ENCODE results near the gene ARL14. TPM values are rescaled to one million over a fixed set of nuclear protein-coding genes. Genes with fewer than 3 reads are reported as not detected.

ARL14 gene
- total RNA-seq, 2 donors from 2014 or later, result 0.85 TPM; not detected in 1

GRCh38 chr3:160638184-160638583, 38.8 kb upstream of the ARL14 start:
- TF ChIP-seq CTCF (IDR thresholded peaks at IDR 0.05), result no peak
- Histone ChIP-seq H3K9me3 (no peaks in the 10 kb centered on the region), H3K4me3 (no peak overlapping the region)

DNA sequence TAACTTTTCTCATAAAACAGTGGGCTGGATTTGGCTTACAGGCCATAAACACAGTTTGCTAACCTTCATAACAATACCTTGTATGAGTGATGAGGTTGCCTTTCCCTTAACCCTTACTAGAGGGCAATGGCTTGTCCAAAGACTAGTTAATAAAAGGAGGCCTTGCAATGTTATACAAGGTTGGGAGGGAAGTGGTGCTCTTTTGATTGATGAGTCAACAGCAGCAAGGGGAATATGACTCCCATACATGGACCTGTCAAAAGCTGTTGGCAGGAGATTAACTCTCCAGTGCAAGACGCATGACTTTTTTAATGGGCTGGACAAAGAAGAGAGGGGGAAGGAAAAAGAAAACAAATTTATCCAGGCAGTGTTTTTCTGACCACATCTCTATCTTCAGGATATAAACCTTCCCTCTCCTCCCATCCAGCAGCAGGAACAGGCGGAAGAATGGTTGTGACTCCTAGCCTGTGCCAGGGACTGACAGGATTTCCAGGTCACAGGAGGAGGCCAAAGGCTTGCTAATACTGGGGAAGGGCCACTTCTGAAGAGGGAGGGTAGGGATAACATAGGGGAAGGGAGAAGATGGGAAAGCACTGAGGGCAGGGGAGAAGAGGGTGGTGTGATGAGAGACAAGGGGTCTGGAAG, 35.2 kb upstream of the ARL14 start:
- Histone ChIP-seq H3K27me3 (replicated peaks; ENCODE audit: insufficient read depth) (no peaks in the 10 kb centered on the region), H3K4me1 (ENCODE audit: control insufficient read depth in 1 of 2, low read depth in 2 of 2) (no peaks in the 10 kb centered on the region), H3K9me3 (no peaks in the 10 kb centered on the region), H3K36me3 (no peaks in the 10 kb centered on the region), H3K27ac (no peak overlapping the region), H3K4me3 (no peak overlapping the region)
- DNase-seq (ENCODE audit: low spot score) (no peak), ATAC-seq (ENCODE audit: insufficient number of reproducible peaks, low FRiP score, low read depth) (no peak)
- no peak for TF ChIP-seq CTCF (IDR thresholded peaks at IDR 0.05)

More at GRCh38 chr3:160638184-160638583, 38.8 kb upstream of the ARL14 start:
- Histone ChIP-seq H3K4me1 (ENCODE audit: control insufficient read depth in 1 of 2, low read depth in 2 of 2) (no peaks in the 10 kb centered on the region), H3K27ac (no peak overlapping the region), H3K27me3 (replicated peaks; ENCODE audit: insufficient read depth) (no peaks in the 10 kb centered on the region), H3K36me3 (no peaks in the 10 kb centered on the region)
- DNase-seq (ENCODE audit: low spot score) (no peak), ATAC-seq (ENCODE audit: insufficient number of reproducible peaks, low FRiP score, low read depth) (no peak)

- TF ChIP-seq CTCF (IDR thresholded peaks at IDR 0.05), result no peak
- Histone ChIP-seq H3K9me3 (no peaks in the 10 kb centered on the region), H3K27me3 (replicated peaks; ENCODE audit: insufficient read depth) (no peaks in the 10 kb centered on the region), H3K27ac (no peak overlapping the region), H3K4me1 (ENCODE audit: control insufficient read depth in 1 of 2, low read depth in 2 of 2) (no peaks in the 10 kb centered on the region), H3K4me3 (no peak overlapping the region), H3K36me3 (no peaks in the 10 kb centered on the region)
- DNase-seq (ENCODE audit: low spot score) (no peak), ATAC-seq (ENCODE audit: insufficient number of reproducible peaks, low FRiP score, low read depth) (no peak)
Measured at GRCh38 chr3:160643994-160644393, 33.0 kb upstream of the ARL14 start.

DNA sequence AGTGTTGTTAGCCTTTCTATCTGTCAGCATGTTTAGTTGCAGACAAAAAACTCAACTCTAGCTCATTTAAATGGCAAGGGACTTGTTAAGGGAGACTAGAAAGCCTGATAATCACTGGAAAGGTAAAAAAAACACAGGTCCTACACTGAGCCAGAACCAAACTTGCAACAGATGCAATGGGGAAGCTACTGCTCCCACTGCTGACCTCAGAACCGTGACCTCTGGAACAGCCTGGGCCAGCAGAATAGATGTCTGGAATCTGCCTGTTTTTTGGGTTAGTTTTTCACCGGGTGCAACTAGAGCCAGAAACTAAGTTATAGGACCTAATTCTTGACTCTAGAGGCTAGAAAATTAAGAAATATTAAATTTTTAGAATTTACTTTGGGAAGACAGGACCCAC, 32.5 kb upstream of the ARL14 start:
- Histone ChIP-seq H3K36me3 (no peaks in the 10 kb centered on the region), H3K9me3 (no peaks in the 10 kb centered on the region), H3K4me1 (ENCODE audit: control insufficient read depth in 1 of 2, low read depth in 2 of 2) (no peaks in the 10 kb centered on the region), H3K27me3 (replicated peaks; ENCODE audit: insufficient read depth) (no peaks in the 10 kb centered on the region), H3K27ac (no peak overlapping the region), H3K4me3 (no peak overlapping the region)
- DNase-seq (ENCODE audit: low spot score) (no peak), ATAC-seq (ENCODE audit: insufficient number of reproducible peaks, low FRiP score, low read depth) (no peak)
- no peak for TF ChIP-seq CTCF (IDR thresholded peaks at IDR 0.05)

- Histone ChIP-seq H3K4me1 (ENCODE audit: control insufficient read depth in 1 of 2, low read depth in 2 of 2) (no peaks in the 10 kb centered on the region), H3K27ac (no peak overlapping the region), H3K36me3 (no peaks in the 10 kb centered on the region), H3K27me3 (replicated peaks; ENCODE audit: insufficient read depth) (no peaks in the 10 kb centered on the region), H3K4me3 (no peak overlapping the region), H3K9me3 (no peaks in the 10 kb centered on the region)
- no peak for ATAC-seq (ENCODE audit: insufficient number of reproducible peaks, low FRiP score, low read depth)
- DNase-seq (ENCODE audit: low spot score), result no peak
- TF ChIP-seq CTCF (IDR thresholded peaks at IDR 0.05), result no peak
Measured at GRCh38 chr3:160648701-160649100, 28.3 kb upstream of the ARL14 start.

Data from thoracic aorta (tissue), 2 donors.